Upper lobe of left lung (tissue), 6 donors: Measurements from ENCODE around the gene ABCG1. TPM values are rescaled to one million over a fixed set of nuclear protein-coding genes. Genes with fewer than 3 reads are reported as not detected.

Source experiments
- ATAC-seq, 2 donors: fragments of 200-7000 bp; cut with Tn5 transposase; one replicate each; pipeline ENCODE4 v1.9.1; 2022; ENCODE audit warnings: mild to moderate bottlenecking in 2 of 2, moderate library complexity in 2 of 2; ENCODE audit not compliant: low FRiP score in 2 of 2
- DNase-seq, 2 donors: peaks; one replicate each; pipeline ENCODE4 v3.0.0-alpha.2; 2019 to 2020
- H3K27ac ChIP-seq, 4 donors: fragments of 200-600 bp; sonication (generic); one replicate each; pipeline ENCODE4 v1.5.1; 2016 to 2019
- H3K27me3 ChIP-seq, 4 donors: fragments of 200-600 bp; sonication (generic); one replicate each; pipeline ENCODE4 v1.5.1; 2017 to 2019
- H3K36me3 ChIP-seq, 4 donors: fragments of 200-600 bp; sonication (generic); one replicate each; pipeline ENCODE4 v1.5.1; 2016 to 2019
- H3K4me1 ChIP-seq, 4 donors: fragments of 200-600 bp; sonication (generic); one replicate each; pipeline ENCODE4 v1.5.1; 2018 to 2019
- H3K4me3 ChIP-seq, 4 donors: fragments of 200-600 bp; sonication (generic); one replicate each; pipeline ENCODE4 v1.5.1; 2017 to 2019; ENCODE audit warnings: mild to moderate bottlenecking in 2 of 4, moderate library complexity in 1 of 4
- H3K9me3 ChIP-seq, 4 donors: fragments of 200-600 bp; sonication (generic); one replicate each; pipeline ENCODE4 v1.5.1; 2018 to 2019
- CTCF ChIP-seq, 6 experiments: fragments of 450-650 bp in 4 of 6; fragments of 200-600 bp in 2 of 6; sonication (generic) in 2 of 6; IDR thresholded peaks; one replicate each; pipeline ENCODE4 v1.5.1; 2016 to 2019; ENCODE audit warnings: antibody characterized with exemption in 6 of 6
- EP300 ChIP-seq, 4 donors: sonication (generic); formaldehyde crosslinking; IDR thresholded peaks; one replicate each; pipeline ENCODE4 v1.5.1; 2017; ENCODE audit warnings: antibody characterized with exemption in 4 of 4, control low read depth in 2 of 4
- POLR2A ChIP-seq, 4 donors: fragments of 450-650 bp; IDR thresholded peaks; one replicate each; pipeline ENCODE4 v1.5.1; 2016 to 2017; ENCODE audit warnings: antibody characterized with exemption in 4 of 4, mild to moderate bottlenecking in 2 of 4
- POLR2AphosphoS5 ChIP-seq, 2 donors: sonication (generic); formaldehyde crosslinking; IDR thresholded peaks; one replicate each; pipeline ENCODE4 v1.5.1; 2017; ENCODE audit warnings: antibody characterized with exemption in 2 of 2
- WGBS, 2 donors: methylation state at CpG; one replicate each; pipeline ENCODE4 v1.1.5; 2017 to 2018; 5-methylcytosine and 5-hydroxymethylcytosine counted together
- total RNA-seq, 6 donors: library from RNA; depleted of rRNA in 4 of 6; stranded (reverse); fragments of >200 nt in 4 of 6; gene quantifications; one replicate each; pipeline versions ENCODE4 v1.1.0 to v1.2.1, GENCODE V29; 2016 to 2021
- donor health status: DM: no; HTN: no; CAD: no; lungs with moderate emphysema.
- donor health status: DM: no; HTN: yes; CAD: no; lungs with severe emphysema.

Gene ABCG1
- total RNA-seq, 6 donors from 2014 or later: 56.7 to 130 (median 79.8) TPM

- Histone ChIP-seq H3K9me3 (no peaks in the 10 kb centered on the region), H3K27ac (no peak overlapping the region), H3K27me3 (no peaks in the 10 kb centered on the region), H3K4me3 (no peak overlapping the region), H3K4me1 (peaks cover 14 to 25% (median 16%) of the 10 kb centered on the region in 4 donors), H3K36me3 (no peaks in the 10 kb centered on the region)
- 13 to 15% methylated on average over 4 to 22 of the region's 22 CpGs for WGBS, 2 donors
- DNase-seq (peak; percentile 10 to 68), ATAC-seq (peak; percentile 63 to 77)
- TF ChIP-seq CTCF (IDR thresholded peaks at IDR 0.05): peak; percentile 67 to 87 (median 72)
- TF ChIP-seq POLR2A (IDR thresholded peaks at IDR 0.05): no peak
Observed at GRCh38 chr21:42309753-42310213, 90.8 kb downstream of the ABCG1 start.

GRCh38 chr21:42310411-42311001 lies 91.6 kb downstream of the ABCG1 start:
- Histone ChIP-seq H3K4me1 (peaks cover 14 to 25% (median 19%) of the 10 kb centered on the region in 4 donors), H3K36me3 (no peaks in the 10 kb centered on the region), H3K9me3 (no peaks in the 10 kb centered on the region), H3K4me3 (no peak overlapping the region), H3K27ac (no peak overlapping the region), H3K27me3 (no peaks in the 10 kb centered on the region)
- ATAC-seq (peak in 1 of 2 donors; percentile 1), DNase-seq (peak in 1 of 2 donors; percentile 34)
- 79 to 81% methylated on average over 5 to 6 of the region's 12 CpGs for WGBS, 2 donors
- no peak for TF ChIP-seq CTCF (IDR thresholded peaks at IDR 0.05)
- no peak for TF ChIP-seq EP300 (IDR thresholded peaks at IDR 0.05)
- TF ChIP-seq POLR2A (IDR thresholded peaks at IDR 0.05): no peak
- no peak for TF ChIP-seq POLR2AphosphoS5 (IDR thresholded peaks at IDR 0.05)

- DNase-seq: peak; percentile 14 to 46
- H3K4me1 ChIP-seq: peaks cover 14 to 25% (median 19%) of the 10 kb centered on the region in 4 donors
- H3K27ac ChIP-seq: no peak overlapping the region
- ATAC-seq: no peak
- 93 to 99% methylated on average over 11 to 14 of the region's 14 CpGs for WGBS, 2 donors
- no peak overlapping the region for H3K4me3 ChIP-seq
- H3K9me3 ChIP-seq: no peaks in the 10 kb centered on the region
- TF ChIP-seq CTCF (IDR thresholded peaks at IDR 0.05) (no peak), POLR2AphosphoS5 (IDR thresholded peaks at IDR 0.05) (no peak), EP300 (IDR thresholded peaks at IDR 0.05) (no peak), POLR2A (IDR thresholded peaks at IDR 0.05) (no peak)
- H3K27me3 ChIP-seq: no peaks in the 10 kb centered on the region
- H3K36me3 ChIP-seq: no peaks in the 10 kb centered on the region
Observed at GRCh38 chr21:42311160-42311559, 92.2 kb downstream of the ABCG1 start.

- TF ChIP-seq POLR2A (IDR thresholded peaks at IDR 0.05) (no peak), CTCF (IDR thresholded peaks at IDR 0.05) (no peak), POLR2AphosphoS5 (IDR thresholded peaks at IDR 0.05) (no peak), EP300 (IDR thresholded peaks at IDR 0.05) (no peak)
- Histone ChIP-seq H3K9me3 (no peaks in the 10 kb centered on the region), H3K27me3 (no peaks in the 10 kb centered on the region), H3K27ac (no peak overlapping the region), H3K4me3 (no peak overlapping the region), H3K36me3 (no peaks in the 10 kb centered on the region), H3K4me1 (peaks cover 14 to 25% (median 19%) of the 10 kb centered on the region in 4 donors)
- ATAC-seq: no peak
- DNase-seq: peak in 1 of 2 donors; percentile 62
- WGBS, 2 donors: 89 to 92% methylated on average over 13 to 21 of the region's 21 CpGs
Observed at GRCh38 chr21:42311816-42312625, 93.1 kb downstream of the ABCG1 start.
